GM18907 (cell line): ENCODE data around the gene ATP11A.

ENCODE experiments used
- ATAC-seq: cut with Tn5 transposase; IDR thresholded peaks from one replicate; pipeline ENCODE4 v1.9.1; 2021; ENCODE audit warnings: mild to moderate bottlenecking, moderate library complexity; ENCODE audit not compliant: unreplicated experiment

Gene ATP11A

DNA sequence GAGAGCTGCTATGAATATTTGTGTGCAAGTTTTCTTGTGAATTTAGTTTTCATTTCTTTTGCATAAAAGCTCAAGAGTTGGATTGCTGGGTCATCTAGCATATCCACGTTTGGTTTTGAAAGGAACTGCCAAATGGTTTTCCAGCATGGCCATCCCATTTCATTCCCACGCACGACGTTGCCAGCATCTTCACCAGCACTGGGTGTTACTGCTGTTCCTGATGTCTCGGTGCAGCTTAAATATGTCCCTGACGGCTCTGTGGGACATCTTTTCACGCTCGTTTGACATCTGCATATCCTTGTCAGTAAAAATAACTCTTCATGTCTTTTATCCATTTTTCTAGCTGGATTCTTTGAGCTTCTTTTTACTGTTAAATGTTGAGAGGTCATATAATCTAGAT lies 123.7 kb downstream of the ATP11A start:
- ATAC-seq = no peak

DNA sequence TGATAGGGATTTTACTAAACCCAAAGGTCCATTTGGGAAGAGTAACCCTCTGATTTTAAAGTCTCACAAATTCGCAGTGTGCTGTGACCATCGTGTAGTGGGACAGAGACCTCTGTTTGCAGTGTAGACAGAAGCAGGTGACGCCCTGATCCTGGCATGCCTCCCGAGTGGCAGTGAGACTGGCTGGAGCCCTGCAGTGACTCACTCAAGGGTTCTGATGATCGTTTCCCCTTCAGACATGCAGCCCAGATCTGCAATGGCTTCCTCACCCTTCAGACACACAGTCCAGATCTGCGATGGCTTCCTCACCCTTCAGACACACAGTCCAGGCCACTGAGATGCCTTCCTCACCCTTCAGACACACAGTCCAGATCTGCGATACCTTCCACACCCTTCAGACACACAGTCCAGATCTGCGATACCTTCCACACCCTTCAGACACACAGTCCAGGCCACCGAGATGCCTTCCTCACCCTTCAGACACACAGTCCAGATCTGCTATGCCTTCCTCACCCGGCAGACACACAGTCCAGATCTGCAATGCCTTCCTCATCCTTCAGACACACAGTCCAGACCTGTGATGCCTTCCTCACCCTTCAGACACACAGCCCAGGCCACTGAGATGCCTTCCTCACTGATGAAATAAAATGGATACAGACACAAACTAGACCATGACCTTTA lies 125.2 kb downstream of the ATP11A start:
- no peak for ATAC-seq

DNA sequence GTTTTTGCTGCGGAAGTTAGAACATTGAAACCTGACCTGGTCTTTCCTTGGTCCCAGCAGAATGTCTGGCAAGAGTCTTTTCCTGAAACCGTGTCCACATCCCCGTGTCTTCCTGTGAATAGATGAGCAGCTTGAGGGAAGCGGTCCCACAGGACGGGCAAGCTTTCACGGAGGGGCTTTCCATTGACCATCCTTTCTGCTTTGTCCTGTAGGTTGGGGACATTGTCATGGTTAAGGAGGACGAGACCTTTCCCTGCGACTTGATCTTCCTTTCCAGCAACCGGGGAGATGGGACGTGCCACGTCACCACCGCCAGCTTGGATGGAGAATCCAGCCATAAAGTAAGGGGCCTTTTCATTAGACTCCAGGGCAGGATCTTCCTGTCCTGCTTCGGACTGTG lies 126.0 kb downstream of the ATP11A start:
- ATAC-seq = no peak

- no peak for ATAC-seq
Observed at GRCh38 chr13:112818040-112818697, 128.3 kb downstream of the ATP11A start.

DNA sequence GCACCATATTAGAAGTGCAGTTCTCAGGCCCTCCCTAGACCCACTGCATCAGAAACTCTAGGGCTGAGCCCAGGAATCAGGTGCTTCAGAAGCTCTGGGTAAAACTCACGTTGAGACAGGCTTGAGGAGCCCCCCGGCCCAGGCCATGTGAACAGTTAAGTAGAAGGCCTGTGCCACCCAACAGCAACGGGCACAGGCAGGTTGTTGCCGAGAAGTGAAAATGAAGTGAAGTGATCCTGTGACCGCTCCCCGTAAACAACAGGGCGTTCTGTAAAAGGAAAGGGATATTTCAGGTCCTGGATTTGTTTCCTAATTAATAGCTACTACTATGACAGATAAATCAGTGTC lies 128.8 kb downstream of the ATP11A start:
- ATAC-seq = no peak

DNA sequence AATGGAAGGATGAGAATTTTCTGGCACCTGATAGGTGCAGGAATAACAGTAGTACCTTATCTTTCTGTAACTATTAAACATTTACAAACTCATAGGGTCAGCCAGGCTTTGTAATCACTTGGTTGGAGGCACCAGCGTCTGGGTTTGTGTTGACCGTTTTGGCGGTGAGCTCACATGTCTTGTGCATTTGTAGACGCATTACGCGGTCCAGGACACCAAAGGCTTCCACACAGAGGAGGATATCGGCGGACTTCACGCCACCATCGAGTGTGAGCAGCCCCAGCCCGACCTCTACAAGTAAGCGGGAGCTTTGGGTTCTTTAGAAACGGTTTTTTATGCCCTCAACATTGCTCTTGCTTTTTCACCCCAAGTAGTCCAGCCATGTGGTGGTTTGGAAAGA lies 129.3 kb downstream of the ATP11A start:
- no peak for ATAC-seq

DNA sequence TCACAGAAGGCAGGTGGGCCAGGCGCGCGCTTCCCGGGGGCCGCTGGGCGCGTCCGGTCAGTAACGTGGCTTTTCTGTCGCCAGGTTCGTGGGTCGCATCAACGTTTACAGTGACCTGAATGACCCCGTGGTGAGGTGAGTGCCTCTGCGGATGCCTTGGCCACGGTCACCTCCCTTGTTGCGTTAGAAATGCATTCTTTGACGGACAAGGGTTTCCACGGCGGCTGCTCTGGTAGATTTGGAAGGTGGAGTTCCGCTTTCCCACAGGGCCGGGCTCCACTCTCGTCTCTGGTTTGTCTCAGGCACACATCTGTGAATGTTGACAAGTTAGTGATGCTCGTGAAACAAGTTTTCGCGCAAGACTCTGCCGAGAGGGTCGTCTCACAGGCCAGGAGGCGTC lies 130.0 kb downstream of the ATP11A start:
- no peak for ATAC-seq

DNA sequence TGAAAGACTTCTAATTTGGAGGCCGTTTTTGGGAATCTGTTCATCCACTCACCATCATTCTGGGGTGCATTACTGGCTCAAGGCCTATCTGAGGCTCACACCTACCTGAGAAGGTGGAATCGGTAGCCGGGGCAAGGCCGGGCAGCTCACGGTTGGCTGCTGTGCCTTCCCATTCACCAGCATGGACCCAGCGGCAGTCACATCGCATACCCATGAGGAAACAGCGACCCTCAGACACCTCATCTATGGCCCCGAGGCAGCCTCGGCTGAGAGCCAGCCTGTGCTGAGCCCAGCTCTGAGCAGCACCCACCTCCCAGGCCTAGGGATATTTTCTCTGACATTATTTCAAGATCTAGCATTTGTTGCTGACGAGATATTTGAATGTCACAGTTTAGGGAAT lies 130.5 kb downstream of the ATP11A start:
- ATAC-seq = no peak

DNA sequence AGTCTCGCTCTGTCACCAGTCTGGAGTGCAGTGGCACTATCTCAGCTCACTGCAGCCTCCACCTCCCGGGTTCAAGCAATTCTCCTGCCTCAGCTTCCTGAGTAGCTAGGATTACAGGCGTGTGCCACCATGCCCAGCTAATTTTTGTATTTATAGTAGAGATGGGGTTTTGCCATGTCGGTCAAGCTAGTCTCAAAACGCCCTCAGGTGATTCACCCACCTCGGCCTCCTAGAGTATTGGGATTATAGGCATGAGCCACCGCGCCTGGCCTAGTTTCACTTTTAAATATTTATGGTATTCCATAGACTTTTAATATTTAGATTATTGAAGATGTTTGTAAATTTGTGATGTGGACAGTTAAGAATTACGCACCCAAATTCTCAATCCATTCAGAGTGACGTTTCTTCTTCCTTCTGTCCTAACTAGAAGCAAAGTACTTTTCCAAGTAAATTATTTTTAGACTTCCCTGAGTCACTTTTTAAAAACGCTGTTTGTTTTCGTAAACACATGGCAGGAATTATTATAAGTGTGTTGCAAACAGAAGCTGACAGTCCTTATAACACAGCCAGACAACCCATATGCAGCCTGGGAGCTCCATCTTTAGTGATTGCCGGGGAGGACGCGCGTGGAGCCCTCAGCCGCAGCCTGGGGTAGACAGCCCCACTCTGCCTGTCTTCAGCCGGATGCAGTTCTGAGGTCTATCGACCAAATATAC lies 131.7 kb downstream of the ATP11A start:
- no peak for ATAC-seq

DNA sequence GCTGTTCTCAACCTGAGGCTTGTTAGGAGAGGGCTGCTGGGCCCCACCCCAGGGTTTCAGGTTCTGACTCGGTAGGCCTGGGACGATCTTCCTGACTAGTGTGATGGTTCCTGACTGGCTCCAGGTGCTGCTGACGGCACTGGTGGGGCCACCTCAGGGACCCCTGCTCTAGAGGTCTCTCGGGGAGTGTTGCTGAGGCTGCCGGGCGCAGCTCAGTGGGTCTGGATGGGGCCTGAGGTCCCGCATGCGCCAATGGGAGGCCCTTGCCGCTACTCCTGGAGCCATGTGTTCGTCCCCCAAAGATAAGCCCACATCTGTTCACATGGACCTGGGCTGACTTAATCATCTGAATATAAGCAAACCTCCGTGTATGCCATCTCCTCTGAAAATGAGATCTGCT lies 133.0 kb downstream of the ATP11A start:
- no peak for ATAC-seq

- ATAC-seq = no peak
Observed at GRCh38 chr13:112824429-112824828, 134.6 kb downstream of the ATP11A start.

DNA sequence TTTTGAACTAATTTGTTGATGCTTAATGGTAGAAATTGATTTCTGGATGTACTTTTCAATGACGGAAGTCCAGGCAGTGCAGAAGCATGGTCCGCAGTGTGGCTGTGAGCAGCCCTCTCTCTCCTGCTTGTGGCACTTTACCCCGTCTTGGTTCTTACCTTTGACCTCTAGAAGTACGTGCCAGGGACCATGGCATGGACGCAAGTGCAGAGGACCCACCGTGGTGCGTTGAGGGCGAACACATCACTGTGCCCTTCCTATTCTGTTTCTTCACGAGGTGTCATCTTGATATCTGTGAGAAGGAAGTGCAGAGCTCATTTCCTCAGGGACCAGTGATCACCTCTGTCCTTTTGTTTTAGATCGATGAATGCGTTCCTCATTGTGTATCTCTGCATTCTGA lies 135.2 kb downstream of the ATP11A start:
- ATAC-seq = no peak

GRCh38 chr13:112825875-112826274 lies 136.0 kb downstream of the ATP11A start:
- ATAC-seq = no peak

DNA sequence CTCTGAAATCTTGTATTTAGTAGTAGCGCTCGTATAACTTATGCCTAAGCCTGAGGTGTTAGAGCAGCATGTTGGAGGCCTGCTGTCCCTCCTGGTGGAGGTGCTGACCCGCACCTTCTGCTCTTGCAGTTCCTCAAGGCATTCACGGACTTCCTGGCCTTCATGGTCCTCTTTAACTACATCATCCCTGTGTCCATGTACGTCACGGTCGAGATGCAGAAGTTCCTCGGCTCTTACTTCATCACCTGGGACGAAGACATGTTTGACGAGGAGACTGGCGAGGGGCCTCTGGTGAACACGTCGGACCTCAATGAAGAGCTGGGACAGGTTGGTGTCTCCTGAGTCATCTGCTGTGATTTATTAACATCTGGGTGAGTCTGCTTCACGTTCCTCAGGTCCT lies 136.7 kb downstream of the ATP11A start:
- ATAC-seq = no peak

GRCh38 chr13:112828082-112828699 lies 138.4 kb downstream of the ATP11A start:
- ATAC-seq = peak; percentile 43

DNA sequence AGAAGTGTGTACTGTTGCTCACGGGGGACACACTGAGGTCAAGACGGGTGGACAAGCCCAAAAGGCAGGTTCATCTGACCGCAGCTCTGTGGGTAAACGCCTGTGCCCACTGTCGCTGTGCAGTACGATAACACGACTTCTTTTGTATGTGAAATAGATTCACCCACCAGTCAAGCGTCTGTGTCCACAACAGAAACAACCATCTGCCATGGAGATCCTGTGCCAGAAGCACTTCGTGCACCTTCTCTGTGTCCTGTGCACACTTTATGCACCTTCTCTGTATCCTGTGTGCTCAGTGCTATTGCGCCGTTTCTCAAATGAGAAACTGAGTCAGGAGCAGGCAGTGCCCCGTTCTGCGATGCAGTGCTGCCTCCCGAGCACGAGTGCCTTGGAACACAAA lies 138.9 kb downstream of the ATP11A start:
- ATAC-seq = no peak

GRCh38 chr13:112831196-112831595 lies 141.4 kb downstream of the ATP11A start:
- ATAC-seq = no peak

DNA sequence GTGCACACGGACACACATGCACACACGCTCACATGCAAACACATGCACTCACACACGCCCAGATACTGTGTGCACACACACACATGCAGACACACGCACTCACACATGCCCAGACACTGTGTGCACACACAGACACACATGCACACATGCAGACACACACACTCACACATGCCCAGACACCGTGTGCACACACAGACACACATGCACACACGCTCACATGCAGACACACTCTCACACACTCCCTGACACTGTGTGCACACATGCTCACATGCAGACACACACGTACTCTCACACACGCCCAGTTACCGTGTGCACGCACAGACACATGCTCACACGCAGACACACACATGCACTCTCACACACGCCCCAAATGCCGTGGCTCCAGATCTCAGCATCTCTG lies 142.0 kb downstream of the ATP11A start:
- ATAC-seq = no peak

DNA sequence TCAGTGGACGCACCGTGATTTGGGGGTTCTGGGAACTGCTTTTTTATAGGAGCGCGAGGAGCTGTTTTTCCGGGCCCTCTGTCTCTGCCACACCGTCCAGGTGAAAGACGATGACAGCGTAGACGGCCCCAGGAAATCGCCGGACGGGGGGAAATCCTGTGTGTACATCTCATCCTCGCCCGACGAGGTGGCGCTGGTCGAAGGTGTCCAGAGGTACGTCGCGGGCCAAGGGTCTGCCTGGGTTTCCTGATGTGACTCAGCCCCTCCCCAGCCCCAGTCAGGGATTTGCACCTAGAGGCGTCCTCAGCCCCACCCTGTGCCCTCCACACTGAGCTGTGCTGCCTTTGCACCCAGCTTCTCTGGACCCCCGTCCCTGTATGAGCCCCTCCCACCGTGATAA lies 143.0 kb downstream of the ATP11A start:
- ATAC-seq = no peak

GRCh38 chr13:112833551-112834257 lies 143.9 kb downstream of the ATP11A start:
- ATAC-seq = no peak

DNA sequence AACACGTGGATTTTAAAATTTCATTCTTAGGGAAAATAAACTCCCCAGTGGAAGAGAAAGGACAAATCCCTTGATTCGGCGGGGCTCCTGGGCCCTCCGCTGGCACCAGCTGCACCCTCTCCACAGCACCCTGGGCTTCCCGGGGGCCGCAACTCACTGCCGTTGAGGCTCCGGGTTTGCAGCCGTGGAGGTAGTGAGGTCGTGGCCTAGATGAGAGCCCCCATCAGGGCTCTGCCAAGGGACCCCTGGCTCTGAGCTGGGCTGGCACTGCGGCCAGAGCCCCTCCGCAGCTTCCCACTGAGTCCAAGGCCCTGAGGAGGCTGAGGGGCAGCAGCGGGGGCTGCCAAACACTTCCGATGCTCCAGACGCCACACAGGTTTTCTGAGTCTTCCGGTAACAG lies 145.5 kb downstream of the ATP11A start:
- no peak for ATAC-seq
